Measurements from ENCODE around the gene SEMA3D.

DNA sequence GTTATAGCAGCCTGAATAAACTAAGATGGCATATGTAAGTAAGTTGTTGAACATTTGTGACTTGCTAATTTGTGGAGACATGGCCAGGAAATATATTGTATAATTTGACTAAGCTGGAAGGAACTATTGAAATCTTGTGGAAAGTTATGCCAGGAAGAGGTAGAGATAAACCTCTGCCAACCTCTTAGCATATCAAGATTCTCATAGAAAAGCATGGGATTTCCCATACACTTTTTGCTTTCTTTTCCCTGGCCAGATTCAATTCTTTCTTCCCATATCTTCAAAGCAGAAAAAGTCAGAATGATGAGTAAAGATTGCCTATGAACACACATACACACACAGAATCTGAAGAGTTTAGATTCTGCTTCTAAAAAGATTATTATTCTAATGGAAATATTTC, 216.2 kb downstream of the SEMA3D start:
- TF ChIP-seq TCF7L2 (IDR thresholded peaks at IDR 0.05; ENCODE audit: low read depth, low read length) (no peak), PML (IDR thresholded peaks at IDR 0.05; ENCODE audit: low read length) (no peak), RAD21 (CRISPR knock-in tag; conservative IDR thresholded peaks at IDR 0.05 in 1 of 2, IDR thresholded peaks at IDR 0.05 in 1 of 2) (no peak), TAF7 (tag; IDR thresholded peaks at IDR 0.05) (no peak), POLR2A (conservative IDR thresholded peaks at IDR 0.05) (no peak), LARP7 (IDR thresholded peaks at IDR 0.05) (no peak)
- TF ChIP-seq, protein P1, sequence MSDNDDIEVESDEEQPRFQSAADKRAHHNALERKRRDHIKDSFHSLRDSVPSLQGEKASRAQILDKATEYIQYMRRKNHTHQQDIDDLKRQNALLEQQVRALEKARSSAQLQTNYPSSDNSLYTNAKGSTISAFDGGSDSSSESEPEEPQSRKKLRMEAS (CRISPR knock-in tag; IDR thresholded peaks at IDR 0.05) = no peak
- TF ChIP-seq, protein P2, sequence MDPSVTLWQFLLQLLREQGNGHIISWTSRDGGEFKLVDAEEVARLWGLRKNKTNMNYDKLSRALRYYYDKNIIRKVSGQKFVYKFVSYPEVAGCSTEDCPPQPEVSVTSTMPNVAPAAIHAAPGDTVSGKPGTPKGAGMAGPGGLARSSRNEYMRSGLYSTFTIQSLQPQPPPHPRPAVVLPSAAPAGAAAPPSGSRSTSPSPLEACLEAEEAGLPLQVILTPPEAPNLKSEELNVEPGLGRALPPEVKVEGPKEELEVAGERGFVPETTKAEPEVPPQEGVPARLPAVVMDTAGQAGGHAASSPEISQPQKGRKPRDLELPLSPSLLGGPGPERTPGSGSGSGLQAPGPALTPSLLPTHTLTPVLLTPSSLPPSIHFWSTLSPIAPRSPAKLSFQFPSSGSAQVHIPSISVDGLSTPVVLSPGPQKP (CRISPR knock-in tag; IDR thresholded peaks at IDR 0.05) = no peak

Data from K562 (cell line).